Cardiac muscle cell (in vitro differentiated cells and primary cell): Measurements from ENCODE around the gene RADIL. TPM values are rescaled to one million over a fixed set of nuclear protein-coding genes. Genes with fewer than 3 reads are reported as not detected.

Experiments used
- DNase-seq, 2 donors: peaks; one replicate each; pipeline versions ENCODE4 v3.0.0 to v3.0.0-alpha.2; 2010 to 2017; ENCODE audit warnings: low read depth in 1 of 2, low spot score in 1 of 2
- H3K27ac ChIP-seq: fragments of 200-600 bp; sonication (generic); 2 replicates; pipeline ENCODE4 v1.5.1; 2016
- H3K27me3 ChIP-seq: fragments of 200-600 bp; sonication (generic); 2 replicates; pipeline ENCODE4 v1.6.0; 2016; ENCODE audit warnings: control low read depth
- H3K36me3 ChIP-seq: fragments of 200-600 bp; sonication (generic); 2 replicates; pipeline ENCODE4 v1.5.1; 2016; ENCODE audit warnings: control low read depth
- H3K4me1 ChIP-seq: fragments of 200-600 bp; sonication (generic); 2 replicates; pipeline ENCODE4 v1.8.1; 2017; ENCODE audit warnings: low read depth, mild to moderate bottlenecking, mixed run types
- H3K4me3 ChIP-seq: fragments of 200-600 bp; sonication (generic); 2 replicates; pipeline ENCODE4 v1.5.1; 2016; ENCODE audit warnings: mild to moderate bottlenecking
- H3K9me3 ChIP-seq: fragments of 200-600 bp; sonication (generic); 2 replicates; pipeline ENCODE4 v1.5.1; 2017; ENCODE audit warnings: low read depth, mild to moderate bottlenecking, control low read depth
- polyA plus RNA-seq: library from polyadenylated mRNA; unstranded; fragments of >200 nt; fragmentation: Nextera tagmentation; extraction: Ambion mirVana; gene quantifications from 2 replicates; pipeline ENCODE4 v1.2.1, GENCODE V29; 2016
- total RNA-seq: library from RNA; depleted of rRNA; stranded (reverse); fragments of >200 nt; gene quantifications from 2 replicates; pipeline ENCODE4 v1.2.3, GENCODE V29; 2016
- TF ChIP-seq, protein P1 (sequence below): IDR thresholded peaks from 2 replicates; pipeline ENCODE4 v1.5.1; 2012; ENCODE audit warnings: low read depth, mild to moderate bottlenecking, low read length

Gene RADIL
- total and polyA plus RNA-seq, 2 experiments from 2014 or later: 41.6 to 110 TPM

DNA sequence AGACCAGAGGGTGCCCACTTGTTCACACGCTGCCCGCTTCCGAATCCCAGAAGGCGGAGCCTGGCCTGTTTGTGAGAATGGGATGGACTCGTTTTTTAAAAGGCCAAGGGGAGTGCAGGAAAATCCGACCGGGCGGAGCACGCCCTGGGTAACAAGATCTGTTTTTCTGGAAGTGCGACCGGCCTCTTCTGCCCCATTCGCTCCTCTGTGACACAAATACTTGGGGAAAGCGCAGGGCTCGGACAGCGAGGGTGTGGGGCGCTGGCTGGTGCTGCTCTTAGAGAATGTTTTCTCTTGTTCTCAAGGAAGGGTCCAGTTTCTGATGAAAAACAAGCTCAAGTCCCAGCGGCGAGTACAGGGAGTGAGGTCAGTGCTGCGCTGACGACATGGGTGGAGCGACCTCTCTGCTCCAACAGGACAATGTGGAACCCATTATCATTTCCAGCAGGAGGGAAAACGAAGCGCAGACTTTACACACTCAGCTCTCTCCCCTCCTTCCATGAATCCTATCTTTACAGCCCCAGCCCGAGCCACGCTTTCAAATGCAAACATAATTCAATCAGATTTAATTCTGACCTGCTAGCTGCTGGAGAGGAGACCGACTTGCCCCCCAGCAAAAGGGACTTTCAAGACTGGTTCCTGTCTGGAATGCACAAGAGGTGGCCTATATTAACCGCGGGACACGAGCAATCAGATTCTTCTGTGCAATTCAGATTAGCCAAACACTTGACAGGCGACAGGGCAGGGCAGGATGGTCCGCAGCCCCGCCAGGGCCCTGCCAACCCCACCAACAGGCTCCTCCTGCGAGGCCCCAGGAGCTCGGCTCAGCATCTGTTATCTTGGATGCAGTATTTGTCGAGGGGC lies 1.1 kb downstream of the RADIL start:
- Histone ChIP-seq H3K4me3 (peak overlapping the region; percentile 63), H3K4me1 (peaks cover 26% of the 10 kb centered on the region), H3K36me3 (peaks cover 4% of the 10 kb centered on the region), H3K27me3 (no peaks in the 10 kb centered on the region), H3K9me3 (no peaks in the 10 kb centered on the region), H3K27ac (peak overlapping the region; percentile 88)
- TF ChIP-seq, protein P1, sequence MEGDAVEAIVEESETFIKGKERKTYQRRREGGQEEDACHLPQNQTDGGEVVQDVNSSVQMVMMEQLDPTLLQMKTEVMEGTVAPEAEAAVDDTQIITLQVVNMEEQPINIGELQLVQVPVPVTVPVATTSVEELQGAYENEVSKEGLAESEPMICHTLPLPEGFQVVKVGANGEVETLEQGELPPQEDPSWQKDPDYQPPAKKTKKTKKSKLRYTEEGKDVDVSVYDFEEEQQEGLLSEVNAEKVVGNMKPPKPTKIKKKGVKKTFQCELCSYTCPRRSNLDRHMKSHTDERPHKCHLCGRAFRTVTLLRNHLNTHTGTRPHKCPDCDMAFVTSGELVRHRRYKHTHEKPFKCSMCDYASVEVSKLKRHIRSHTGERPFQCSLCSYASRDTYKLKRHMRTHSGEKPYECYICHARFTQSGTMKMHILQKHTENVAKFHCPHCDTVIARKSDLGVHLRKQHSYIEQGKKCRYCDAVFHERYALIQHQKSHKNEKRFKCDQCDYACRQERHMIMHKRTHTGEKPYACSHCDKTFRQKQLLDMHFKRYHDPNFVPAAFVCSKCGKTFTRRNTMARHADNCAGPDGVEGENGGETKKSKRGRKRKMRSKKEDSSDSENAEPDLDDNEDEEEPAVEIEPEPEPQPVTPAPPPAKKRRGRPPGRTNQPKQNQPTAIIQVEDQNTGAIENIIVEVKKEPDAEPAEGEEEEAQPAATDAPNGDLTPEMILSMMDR: no peak
- DNase-seq: peak; percentile 73 to 78

DNA sequence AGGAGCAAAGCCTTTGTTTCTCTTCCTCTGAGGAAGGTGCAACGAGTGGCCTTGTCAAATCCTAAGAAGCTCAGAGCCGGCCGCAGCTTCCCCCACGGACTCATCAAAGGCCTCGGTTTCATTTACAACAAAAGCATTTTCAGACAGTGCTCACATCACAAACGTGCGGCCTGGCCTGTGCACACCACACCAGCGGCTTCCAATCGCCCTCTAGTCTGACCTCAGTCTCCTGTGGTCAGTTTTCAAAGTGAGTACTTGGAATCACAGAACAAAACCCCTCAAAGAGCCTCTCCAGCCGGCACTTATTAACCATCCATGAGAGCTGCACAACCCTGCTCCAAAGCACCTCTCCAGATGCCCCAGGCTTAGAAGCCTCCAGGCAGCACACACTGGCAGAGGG lies 3.3 kb downstream of the RADIL start:
- TF ChIP-seq, protein P1: no peak
- Histone ChIP-seq H3K27ac (peak overlapping the region; percentile 93), H3K4me3 (no peak overlapping the region)

DNA sequence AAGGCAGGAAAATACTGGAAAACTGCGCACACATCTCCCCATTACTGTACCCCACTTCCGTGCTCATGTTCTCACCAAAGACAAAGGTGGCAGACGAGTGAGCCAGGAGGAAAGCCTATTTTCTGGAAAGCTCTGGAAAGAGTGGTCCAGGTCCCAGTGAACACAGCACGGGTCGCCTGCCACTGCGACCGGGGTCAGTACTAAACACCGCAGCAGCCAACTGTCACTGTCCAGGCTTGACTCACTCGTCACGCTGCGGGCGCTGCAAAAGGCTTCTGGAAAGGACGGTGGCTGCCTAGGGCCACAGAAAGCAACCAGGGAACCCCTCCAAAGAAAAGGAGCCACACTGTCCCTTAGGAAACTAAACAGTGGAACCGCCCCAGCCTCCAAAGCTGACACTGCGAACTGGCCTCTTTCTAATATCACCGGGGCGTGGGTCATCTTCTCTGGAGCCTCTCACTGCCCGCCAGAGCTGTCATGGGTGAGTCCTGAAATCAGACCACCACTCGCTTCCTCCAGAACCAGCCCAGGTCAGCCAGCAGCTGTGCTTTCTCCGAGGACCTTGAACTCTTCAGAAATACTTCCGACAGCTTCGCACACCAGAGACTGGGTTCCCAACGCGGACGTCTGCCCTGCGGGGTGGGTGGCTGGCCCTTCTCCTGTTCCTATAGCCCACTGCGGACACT lies 4.0 kb downstream of the RADIL start:
- no peaks in the 10 kb centered on the region for H3K9me3 ChIP-seq
- peaks cover 27% of the 10 kb centered on the region for H3K4me1 ChIP-seq
- H3K36me3 ChIP-seq: peaks cover 17% of the 10 kb centered on the region
- no peaks in the 10 kb centered on the region for H3K27me3 ChIP-seq
- DNase-seq: no peak
- TF ChIP-seq, protein P1: no peak
- peak overlapping the region; percentile 93 for H3K27ac ChIP-seq
- no peak overlapping the region for H3K4me3 ChIP-seq

More for the DNA sequence above, 3.3 kb downstream of the RADIL start:
- no peaks in the 10 kb centered on the region for H3K27me3 ChIP-seq
- H3K4me1 ChIP-seq: peaks cover 26% of the 10 kb centered on the region
- peak in 1 of 2 donors; percentile 71 for DNase-seq
- H3K9me3 ChIP-seq: no peaks in the 10 kb centered on the region
- peaks cover 17% of the 10 kb centered on the region for H3K36me3 ChIP-seq

DNA sequence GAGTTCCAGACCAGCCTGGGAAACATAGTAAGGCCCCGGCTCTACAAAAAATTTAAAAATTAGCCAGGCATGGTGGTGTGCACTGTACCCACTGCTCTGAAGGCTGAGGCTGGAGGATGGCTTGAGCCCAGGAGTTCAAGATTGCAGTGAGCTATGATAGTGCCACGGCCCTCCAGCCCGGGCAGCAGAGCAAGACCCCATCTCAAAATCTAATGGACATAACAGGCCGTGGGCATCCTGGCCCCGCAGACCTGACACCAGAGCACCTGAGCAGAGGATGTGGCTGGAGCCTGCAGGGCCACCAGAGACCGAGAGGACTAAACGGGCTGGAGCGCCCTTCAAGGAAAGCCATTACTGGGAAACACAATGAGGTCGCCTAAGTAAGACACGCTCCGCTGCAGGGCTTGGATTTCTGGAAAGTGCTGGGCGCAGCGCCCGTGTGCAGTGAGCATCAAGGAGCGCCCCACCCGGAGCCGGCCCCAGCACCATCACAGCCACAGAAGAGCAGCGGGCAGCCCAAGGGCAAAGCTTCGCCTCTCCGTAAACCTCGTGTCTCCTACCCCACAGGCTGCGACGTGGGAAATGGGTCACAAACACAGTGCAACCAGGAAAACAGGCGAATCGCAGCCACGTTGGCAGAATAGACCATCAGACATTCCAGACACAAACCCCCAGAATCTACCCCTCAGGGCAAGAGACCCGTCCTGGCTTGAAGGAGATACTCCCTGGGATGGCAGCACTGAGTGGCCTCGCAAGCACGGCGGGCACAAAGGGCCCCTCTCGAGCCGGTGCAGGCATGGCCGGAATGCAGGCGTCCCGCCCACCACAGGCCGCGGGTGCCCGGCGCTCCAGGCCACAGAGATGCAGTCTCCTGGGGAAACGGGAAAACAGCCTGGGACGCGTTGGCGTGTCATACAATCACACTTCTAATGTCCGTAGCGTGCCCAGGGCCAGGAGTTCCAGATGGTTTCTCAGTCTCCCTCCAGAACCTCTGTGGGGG lies 4.9 kb downstream of the RADIL start:
- Histone ChIP-seq H3K27ac (peak overlapping the region; percentile 93), H3K27me3 (no peaks in the 10 kb centered on the region), H3K9me3 (no peaks in the 10 kb centered on the region), H3K4me1 (peaks cover 36% of the 10 kb centered on the region), H3K4me3 (no peak overlapping the region), H3K36me3 (peaks cover 17% of the 10 kb centered on the region)
- no peak for DNase-seq
- TF ChIP-seq, protein P1: no peak

DNA sequence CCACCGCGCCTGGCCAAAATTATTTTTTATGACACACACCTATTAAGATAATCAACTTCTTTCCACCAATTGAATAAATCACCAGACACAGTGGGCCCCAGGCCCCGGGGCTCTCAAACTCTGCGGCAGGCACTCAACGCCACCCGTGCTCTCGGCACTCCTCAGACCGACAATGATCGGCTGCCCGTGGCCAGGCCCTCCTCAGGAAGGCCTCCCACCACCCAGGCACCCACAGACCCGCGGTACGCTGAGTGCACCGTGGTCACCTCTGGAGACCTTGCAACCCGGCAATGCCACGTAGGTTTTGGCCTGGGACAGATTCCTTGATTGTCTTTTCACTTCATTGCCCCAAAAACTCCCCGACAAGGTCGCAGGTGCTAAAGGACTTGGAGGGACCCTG lies 6.9 kb downstream of the RADIL start:
- Histone ChIP-seq H3K4me1 (peaks cover 45% of the 10 kb centered on the region), H3K27me3 (no peaks in the 10 kb centered on the region), H3K9me3 (no peaks in the 10 kb centered on the region), H3K27ac (no peak overlapping the region), H3K4me3 (no peak overlapping the region), H3K36me3 (peaks cover 17% of the 10 kb centered on the region)
- no peak for DNase-seq
- TF ChIP-seq, protein P1: no peak
